ENCODE measurements around the gene FGFR2.

FGFR2 gene

GRCh38 chr10:121566755-121567154 is 31.5 kb downstream of the FGFR2 start:
- TF ChIP-seq, protein P1, sequence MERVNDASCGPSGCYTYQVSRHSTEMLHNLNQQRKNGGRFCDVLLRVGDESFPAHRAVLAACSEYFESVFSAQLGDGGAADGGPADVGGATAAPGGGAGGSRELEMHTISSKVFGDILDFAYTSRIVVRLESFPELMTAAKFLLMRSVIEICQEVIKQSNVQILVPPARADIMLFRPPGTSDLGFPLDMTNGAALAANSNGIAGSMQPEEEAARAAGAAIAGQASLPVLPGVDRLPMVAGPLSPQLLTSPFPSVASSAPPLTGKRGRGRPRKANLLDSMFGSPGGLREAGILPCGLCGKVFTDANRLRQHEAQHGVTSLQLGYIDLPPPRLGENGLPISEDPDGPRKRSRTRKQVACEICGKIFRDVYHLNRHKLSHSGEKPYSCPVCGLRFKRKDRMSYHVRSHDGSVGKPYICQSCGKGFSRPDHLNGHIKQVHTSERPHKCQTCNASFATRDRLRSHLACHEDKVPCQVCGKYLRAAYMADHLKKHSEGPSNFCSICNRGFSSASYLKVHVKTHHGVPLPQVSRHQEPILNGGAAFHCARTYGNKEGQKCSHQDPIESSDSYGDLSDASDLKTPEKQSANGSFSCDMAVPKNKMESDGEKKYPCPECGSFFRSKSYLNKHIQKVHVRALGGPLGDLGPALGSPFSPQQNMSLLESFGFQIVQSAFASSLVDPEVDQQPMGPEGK (CRISPR knock-in tag; IDR thresholded peaks at IDR 0.05; ENCODE audit: borderline replicate concordance) = no peak
- TF ChIP-seq SNAI2 (CRISPR knock-in tag; IDR thresholded peaks at IDR 0.05) (no peak), TOX (CRISPR knock-in tag; IDR thresholded peaks at IDR 0.05; ENCODE audit: borderline replicate concordance) (no peak), ARNTL (CRISPR knock-in tag; IDR thresholded peaks at IDR 0.05; ENCODE audit: borderline replicate concordance, low read depth) (no peak), GLIS3 (CRISPR knock-in tag; IDR thresholded peaks at IDR 0.05) (no peak), ZC3H10 (CRISPR knock-in tag; IDR thresholded peaks at IDR 0.05) (no peak), ZNF70 (CRISPR knock-in tag; IDR thresholded peaks at IDR 0.05) (no peak), ZNF565 (CRISPR knock-in tag; conservative IDR thresholded peaks at IDR 0.05; ENCODE audit: low read depth) (no peak), BACH2 (CRISPR knock-in tag; IDR thresholded peaks at IDR 0.05; ENCODE audit: borderline replicate concordance) (no peak), ZNF8 (CRISPR knock-in tag; IDR thresholded peaks at IDR 0.05) (no peak), PPARA (CRISPR knock-in tag; IDR thresholded peaks at IDR 0.05; ENCODE audit: borderline replicate concordance) (no peak), CSDC2 (CRISPR knock-in tag; IDR thresholded peaks at IDR 0.05) (no peak), ZFP3 (CRISPR knock-in tag; IDR thresholded peaks at IDR 0.05) (no peak)
- TF ChIP-seq, protein P2, sequence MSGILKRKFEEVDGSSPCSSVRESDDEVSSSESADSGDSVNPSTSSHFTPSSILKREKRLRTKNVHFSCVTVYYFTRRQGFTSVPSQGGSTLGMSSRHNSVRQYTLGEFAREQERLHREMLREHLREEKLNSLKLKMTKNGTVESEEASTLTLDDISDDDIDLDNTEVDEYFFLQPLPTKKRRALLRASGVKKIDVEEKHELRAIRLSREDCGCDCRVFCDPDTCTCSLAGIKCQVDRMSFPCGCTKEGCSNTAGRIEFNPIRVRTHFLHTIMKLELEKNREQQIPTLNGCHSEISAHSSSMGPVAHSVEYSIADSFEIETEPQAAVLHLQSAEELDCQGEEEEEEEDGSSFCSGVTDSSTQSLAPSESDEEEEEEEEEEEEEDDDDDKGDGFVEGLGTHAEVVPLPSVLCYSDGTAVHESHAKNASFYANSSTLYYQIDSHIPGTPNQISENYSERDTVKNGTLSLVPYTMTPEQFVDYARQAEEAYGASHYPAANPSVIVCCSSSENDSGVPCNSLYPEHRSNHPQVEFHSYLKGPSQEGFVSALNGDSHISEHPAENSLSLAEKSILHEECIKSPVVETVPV (CRISPR knock-in tag; IDR thresholded peaks at IDR 0.05) = no peak
- ATAC-seq = no peak

- TF ChIP-seq OSR1 (CRISPR knock-in tag; IDR thresholded peaks at IDR 0.05) (no peak), ISL1 (CRISPR knock-in tag; IDR thresholded peaks at IDR 0.05) (no peak), CREB5 (CRISPR knock-in tag; IDR thresholded peaks at IDR 0.05; ENCODE audit: low read depth) (no peak), SNAI2 (CRISPR knock-in tag; IDR thresholded peaks at IDR 0.05) (no peak), ZC3H10 (CRISPR knock-in tag; IDR thresholded peaks at IDR 0.05) (no peak), TOX (CRISPR knock-in tag; IDR thresholded peaks at IDR 0.05; ENCODE audit: borderline replicate concordance) (no peak), TCF4 (CRISPR knock-in tag; IDR thresholded peaks at IDR 0.05; ENCODE audit: borderline replicate concordance) (peak; percentile 47; the same call in 1 of the 2 replicates)
- TF ChIP-seq, protein P1 (CRISPR knock-in tag; IDR thresholded peaks at IDR 0.05; ENCODE audit: borderline replicate concordance) = no peak
Observed at GRCh38 chr10:121559326-121560026, 38.8 kb downstream of the FGFR2 start.

DNA sequence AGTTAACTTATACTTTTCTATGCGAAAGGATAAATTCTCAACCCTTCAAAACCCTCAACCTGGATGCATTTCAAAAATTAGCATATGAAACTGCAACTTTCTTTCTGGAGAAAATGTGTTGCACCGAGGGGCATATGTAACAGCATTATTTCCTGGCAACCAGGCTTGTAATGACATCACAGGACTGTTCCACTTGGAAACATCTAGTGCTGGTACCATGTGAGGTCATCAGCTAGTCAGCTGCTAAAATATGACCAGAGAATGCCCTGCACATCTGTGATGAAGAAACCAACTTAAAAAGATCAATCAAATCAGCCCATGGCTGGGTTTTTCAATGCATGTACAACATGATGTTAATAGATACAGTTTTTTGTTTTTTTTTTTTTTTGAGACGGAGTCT is 40.0 kb downstream of the FGFR2 start:
- no peak for ATAC-seq
- no peak for TF ChIP-seq ZNF70 (CRISPR knock-in tag; IDR thresholded peaks at IDR 0.05)
- TF ChIP-seq TCF4 (CRISPR knock-in tag; IDR thresholded peaks at IDR 0.05; ENCODE audit: borderline replicate concordance) = no peak
- TF ChIP-seq ARNTL (CRISPR knock-in tag; IDR thresholded peaks at IDR 0.05; ENCODE audit: borderline replicate concordance, low read depth) = no peak
- no peak for TF ChIP-seq POU6F1 (CRISPR knock-in tag; IDR thresholded peaks at IDR 0.05; ENCODE audit: borderline replicate concordance, low read depth)

More at GRCh38 chr10:121559326-121560026, 38.8 kb downstream of the FGFR2 start:
- no peak for ATAC-seq

Measured in SK-N-SH treated with all-trans-retinoic acid at 6 μM for 48 hours (cell line).